ENCODE data around the gene IRAK3. TPM values are rescaled to one million over a fixed set of nuclear protein-coding genes. Genes with fewer than 3 reads are reported as not detected.

Gene IRAK3
- total RNA-seq, 1 experiment from 2014 or later, result 0.12 TPM

- DNase-seq (ENCODE audit: low read depth, low spot score) (no peak), ATAC-seq (no peak)
- intact Hi-C loops (cut with micrococcal nuclease), result no loop called here
- no peaks in the 10 kb centered on the region for H3K9me2 ChIP-seq (ENCODE audit: insufficient read depth)
- no peak overlapping the region for H3K9ac ChIP-seq (ENCODE audit: low read length)
- H3K9me3 ChIP-seq (ENCODE audit: control insufficient read depth in 1 of 2, insufficient read depth in 1 of 2, low read depth in 1 of 2, low read length in 2 of 2), result no peaks in the 10 kb centered on the region
- RAD21 ChIA-PET (ENCODE audit: low non-redundant PET in 1 of 2, low total read pairs in 2 of 2, uncharacterized antibody in 2 of 2, unreplicated experiment in 2 of 2), result no interaction called here
- H3K4me2 ChIP-seq (ENCODE audit: low read length), result no peak overlapping the region
- BruUV-seq (replicated peaks), result no TSS peak
- H3K4me1 ChIP-seq (ENCODE audit: control insufficient read depth in 1 of 2, insufficient read depth in 2 of 2, low read length in 2 of 2), result no peaks in the 10 kb centered on the region
- no peak overlapping the region for H3K4me3 ChIP-seq (replicated peaks in 1 of 2; ENCODE audit: low read depth in 1 of 2, low read length in 2 of 2)
- H3K36me3 ChIP-seq (ENCODE audit: control insufficient read depth in 1 of 2, insufficient read depth in 2 of 2, low read length in 2 of 2), result no peaks in the 10 kb centered on the region
- TF ChIP-seq POLR2A (IDR thresholded peaks at IDR 0.05; ENCODE audit: borderline replicate concordance, extremely low read depth, insufficient read depth, insufficient read length) (no peak), TCF7L2 (IDR thresholded peaks at IDR 0.05; ENCODE audit: borderline replicate concordance, extremely low read depth, insufficient read depth, insufficient read length) (no peak), EZH2 (IDR thresholded peaks at IDR 0.05) (no peak), SRF (IDR thresholded peaks at IDR 0.05; ENCODE audit: low read depth) (no peak), FOSL1 (IDR thresholded peaks at IDR 0.05; ENCODE audit: low read depth) (no peak), EGR1 (IDR thresholded peaks at IDR 0.05; ENCODE audit: low read depth) (no peak), ATF3 (IDR thresholded peaks at IDR 0.05) (no peak), EZH2phosphoT487 (IDR thresholded peaks at IDR 0.05; ENCODE audit: borderline replicate concordance) (no peak), ELF1 (IDR thresholded peaks at IDR 0.05; ENCODE audit: borderline replicate concordance, low read depth) (no peak), ZBTB33 (IDR thresholded peaks at IDR 0.05; ENCODE audit: extremely low read depth, insufficient replicate concordance, low read length) (no peak), RAD21 (IDR thresholded peaks at IDR 0.05; ENCODE audit: low read depth) (no peak), SIN3A (IDR thresholded peaks at IDR 0.05; ENCODE audit: low read depth) (no peak), YY1 (IDR thresholded peaks at IDR 0.05; ENCODE audit: extremely low read depth, insufficient replicate concordance, low read depth, low read length) (no peak), POLR2AphosphoS5 (IDR thresholded peaks at IDR 0.05; ENCODE audit: low read depth, low read length) (no peak), CEBPB (IDR thresholded peaks at IDR 0.05; ENCODE audit: low read depth) (no peak), ZNF274 (IDR thresholded peaks at IDR 0.05; ENCODE audit: low read depth, low read length) (no peak), SP1 (IDR thresholded peaks at IDR 0.05; ENCODE audit: low read depth) (no peak), ZFX (IDR thresholded peaks at IDR 0.05) (no peak), CTCF (IDR thresholded peaks at IDR 0.05 in 2 of 3, conservative IDR thresholded peaks at IDR 0.05 in 1 of 3; ENCODE audit: borderline replicate concordance in 1 of 3, insufficient read depth in 1 of 3, low read depth in 2 of 3, low read length in 2 of 3) (no peak), REST (IDR thresholded peaks at IDR 0.05; ENCODE audit: low read depth) (no peak)
- no peaks in the 10 kb centered on the region for H4K20me1 ChIP-seq (ENCODE audit: insufficient read depth)
- CTCF ChIA-PET, result no interaction called here
- H3K27me3 ChIP-seq (ENCODE audit: insufficient read depth, low read length), result no peaks in the 10 kb centered on the region
- no peak overlapping the region for H3K27ac ChIP-seq (ENCODE audit: low read depth, low read length)
- no peak overlapping the region for H2AFZ ChIP-seq (ENCODE audit: low read depth, low read length, poor library complexity, severe bottlenecking)
- POLR2A ChIA-PET, result no interaction called here
- H3K79me2 ChIP-seq (ENCODE audit: insufficient read depth, low read length), result no peaks in the 10 kb centered on the region
Observed at GRCh38 chr12:66152732-66153131, 36.3 kb upstream of the IRAK3 start.
